WTC11 (cell line): ENCODE results near the gene SETD2. TPM values are rescaled to one million over a fixed set of nuclear protein-coding genes. Genes with fewer than 3 reads are reported as not detected.

Experiments used
- ATAC-seq: fragments of 200-7000 bp; cut with Tn5 transposase; 2 replicates; pipeline ENCODE4 v1.10.0; 2021; ENCODE audit warnings: mild to moderate bottlenecking, moderate library complexity
- CTCF ChIA-PET: fragments of 300-600 bp; sonication (Branson Sonifier 250); formaldehyde crosslinking; loops from one replicate; lab custom pipeline; 2021; ENCODE audit warnings: antibody characterized with exemption; lab: Charles Lee
- POLR2A ChIA-PET: fragments of 350-600 bp; sonication (Branson Sonifier 250); formaldehyde crosslinking; loops from one replicate; lab custom pipeline; 2021; ENCODE audit warnings: antibody characterized with exemption; lab: Charles Lee
- DNase-seq: peaks from one replicate; pipeline ENCODE4 v3.0.0; 2021; ENCODE audit warnings: low spot score
- H3K27ac Mint-ChIP-seq: 2 replicates; pipeline ENCODE4 v1.8.0; 2021; ENCODE audit warnings: mixed read lengths
- H3K27me3 Mint-ChIP-seq: 2 replicates; pipeline ENCODE4 v1.8.0; 2021; ENCODE audit warnings: low read depth, mild to moderate bottlenecking, moderate library complexity, mixed read lengths
- H3K36me3 Mint-ChIP-seq: 2 replicates; pipeline ENCODE4 v1.8.0; 2021; ENCODE audit warnings: mixed read lengths
- H3K4me1 Mint-ChIP-seq: 2 replicates; pipeline ENCODE4 v1.8.0; 2022; ENCODE audit warnings: mixed read lengths
- H3K4me3 Mint-ChIP-seq: 2 replicates; pipeline ENCODE4 v1.8.0; 2021; ENCODE audit warnings: mild to moderate bottlenecking, moderate library complexity, mixed read lengths
- H3K9me3 Mint-ChIP-seq: 2 replicates; pipeline ENCODE4 v1.8.0; 2021; ENCODE audit warnings: mixed read lengths
- CDX4 ChIP-seq: fragments of 250-450 bp; sonication (Bioruptor Pico); IDR thresholded peaks from 2 replicates; pipeline ENCODE4 v1.9.0; 2021; ENCODE audit warnings: moderate library complexity, mild to moderate bottlenecking, inconsistent platforms, borderline replicate concordance
- FOXK1 ChIP-seq: sonication (generic); formaldehyde crosslinking; IDR thresholded peaks from 2 replicates; pipeline ENCODE4 v1.8.0; 2022; ENCODE audit warnings: mild to moderate bottlenecking, moderate library complexity, missing genetic modification reagents
- GABPB1 ChIP-seq: sonication (generic); formaldehyde crosslinking; IDR thresholded peaks from 2 replicates; pipeline ENCODE4 v1.8.1; 2023; ENCODE audit warnings: mild to moderate bottlenecking, missing genetic modification reagents
- GRHL2 ChIP-seq: fragments of 250-450 bp; sonication (Bioruptor Pico); IDR thresholded peaks from 2 replicates; pipeline ENCODE4 v1.8.0; 2022; ENCODE audit warnings: mild to moderate bottlenecking, moderate library complexity; ENCODE audit not compliant: insufficient replicate concordance, severe bottlenecking
- IRF1 ChIP-seq: sonication (generic); formaldehyde crosslinking; IDR thresholded peaks from 2 replicates; pipeline ENCODE4 v1.8.0; 2023; ENCODE audit warnings: missing genetic modification reagents
- MYBL2 ChIP-seq: sonication (generic); formaldehyde crosslinking; IDR thresholded peaks from 2 replicates; pipeline ENCODE4 v1.8.1; 2023; ENCODE audit warnings: mild to moderate bottlenecking, moderate library complexity, missing genetic modification reagents
- NR1H2 ChIP-seq: sonication (generic); formaldehyde crosslinking; IDR thresholded peaks from 2 replicates; pipeline ENCODE4 v1.9.0; 2021; ENCODE audit warnings: mild to moderate bottlenecking, moderate library complexity, missing genetic modification reagents
- NR2C2 ChIP-seq: sonication (generic); formaldehyde crosslinking; IDR thresholded peaks from 2 replicates; pipeline ENCODE4 v1.8.0; 2022; ENCODE audit warnings: mild to moderate bottlenecking, missing genetic modification reagents
- PREB ChIP-seq: sonication (generic); formaldehyde crosslinking; IDR thresholded peaks from 2 replicates; pipeline ENCODE4 v1.8.1; 2022; ENCODE audit warnings: mild to moderate bottlenecking, missing genetic modification reagents, moderate library complexity, borderline replicate concordance
- PRRX2 ChIP-seq: fragments of 250-450 bp; sonication (Bioruptor Pico); IDR thresholded peaks from 2 replicates; pipeline ENCODE4 v1.8.0; 2021; ENCODE audit warnings: mild to moderate bottlenecking
- ZBTB21 ChIP-seq: sonication (generic); formaldehyde crosslinking; IDR thresholded peaks from 2 replicates; pipeline ENCODE4 v1.8.1; 2023; ENCODE audit warnings: mild to moderate bottlenecking, missing genetic modification reagents, borderline replicate concordance
- ZNF416 ChIP-seq: fragments of 250-450 bp; sonication (Bioruptor Pico); IDR thresholded peaks from 2 replicates; pipeline ENCODE4 v1.9.0; 2021; ENCODE audit warnings: mild to moderate bottlenecking, inconsistent platforms
- ZNF532 ChIP-seq: fragments of 250-450 bp; sonication (Bioruptor Pico); IDR thresholded peaks from 2 replicates; pipeline ENCODE4 v1.9.0; 2021; ENCODE audit warnings: mild to moderate bottlenecking, borderline replicate concordance
- ZNF671 ChIP-seq: fragments of 250-450 bp; sonication (Bioruptor Pico); IDR thresholded peaks from 2 replicates; pipeline ENCODE4 v1.8.0; 2021; ENCODE audit warnings: mild to moderate bottlenecking
- total RNA-seq: library from RNA; stranded (reverse); gene quantifications from 3 replicates; pipeline ENCODE4 v1.2.3, GENCODE V29; 2021
- TF ChIP-seq, protein P1 (sequence below): sonication (generic); formaldehyde crosslinking; IDR thresholded peaks from 2 replicates; pipeline ENCODE4 v1.8.1; 2023; ENCODE audit warnings: mild to moderate bottlenecking, missing genetic modification reagents
- TF ChIP-seq, protein P2 (sequence below): fragments of 250-450 bp; sonication (Bioruptor Pico); conservative IDR thresholded peaks from 2 replicates; pipeline ENCODE4 v1.9.0; 2021; ENCODE audit warnings: mild to moderate bottlenecking
- TF ChIP-seq, protein P3 (sequence below): fragments of 200-600 bp; IDR thresholded peaks from 2 replicates; pipeline ENCODE4 v1.8.0; 2022; ENCODE audit warnings: antibody characterized with exemption

SETD2 gene
- total RNA-seq, 1 experiment from 2014 or later = 39.8 TPM

DNA sequence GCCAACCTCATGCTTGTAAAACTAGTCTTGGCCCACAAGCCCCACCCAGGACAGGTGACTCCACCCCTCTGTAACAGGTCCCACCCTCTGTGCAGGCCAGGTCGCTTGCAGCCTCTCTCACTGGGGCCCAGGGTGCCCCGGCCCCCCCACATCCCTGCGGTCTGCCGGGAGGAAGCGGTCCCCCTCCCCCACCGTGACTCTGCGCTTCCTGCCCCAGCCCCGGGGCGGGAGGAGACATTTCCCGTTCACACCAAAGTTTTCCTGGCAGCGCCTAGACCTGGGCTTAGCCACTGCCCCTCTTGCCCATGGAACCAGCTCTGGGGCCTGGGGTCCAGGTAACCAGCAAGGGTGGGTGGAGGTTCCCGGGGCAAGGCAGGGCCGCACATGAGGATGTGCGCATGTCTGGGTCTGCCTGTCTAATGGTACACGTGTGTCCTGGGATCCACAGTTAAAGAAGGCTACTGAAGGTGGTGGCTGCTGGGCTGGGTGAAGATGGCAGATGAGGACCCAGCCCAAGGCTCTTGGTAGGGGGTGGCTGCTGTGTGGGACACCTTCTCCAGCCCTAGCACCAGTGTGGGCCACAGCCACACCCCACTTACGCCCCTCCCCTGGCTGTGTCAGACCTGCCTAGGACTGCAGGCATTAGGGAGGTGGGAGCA lies 176.0 kb downstream of the SETD2 start (continued):
- no peak for TF ChIP-seq PREB

- CTCF ChIA-PET = interaction anchor here (0.6 to 2.8 kb wide), 8 partner anchors 11 to 138 kb away, joined by 3 to 21 read pairs (median 5); partner anchors contain the start of gene CCDC12
- Mint-ChIP-seq H3K4me1 (peaks cover 37% of the 10 kb centered on the region), H3K36me3 (peaks cover 5% of the 10 kb centered on the region; the same call in 1 of the 2 replicates), H3K27ac (peak overlapping the region; percentile 82), H3K4me3 (peak overlapping the region; percentile 40; the same call in 1 of the 2 replicates), H3K9me3 (no peaks in the 10 kb centered on the region), H3K27me3 (no peaks in the 10 kb centered on the region)
- TF ChIP-seq NR1H2 (CRISPR knock-in tag) = no peak
- TF ChIP-seq MYBL2 (CRISPR knock-in tag) = 0 out of 2 replicates have a peak, but pooled peaks have one; percentile 47
- TF ChIP-seq ZBTB21 (CRISPR knock-in tag) = no peak
- ATAC-seq (peak; percentile 50), DNase-seq (peak; percentile 29)
- POLR2A ChIA-PET = no interaction called here
These were observed 176.6 kb downstream of the SETD2 start for GRCh38 chr3:46987319-46987742.

- ATAC-seq (no peak), DNase-seq (no peak)
- no peak overlapping the region; the same call in 1 of the 2 replicates for H3K4me3 Mint-ChIP-seq
- H3K36me3 Mint-ChIP-seq = peaks cover 5% of the 10 kb centered on the region; the same call in 1 of the 2 replicates
- H3K9me3 Mint-ChIP-seq = no peaks in the 10 kb centered on the region
- POLR2A ChIA-PET = no interaction called here
- H3K27me3 Mint-ChIP-seq = no peaks in the 10 kb centered on the region
- peaks cover 39% of the 10 kb centered on the region for H3K4me1 Mint-ChIP-seq
- CTCF ChIA-PET = interaction anchor here (0.6 to 2.8 kb wide), 8 partner anchors 10 to 138 kb away, joined by 3 to 21 read pairs (median 5); partner anchors contain the start of gene CCDC12
- no peak overlapping the region for H3K27ac Mint-ChIP-seq
- TF ChIP-seq IRF1 (CRISPR knock-in tag) (no peak), GRHL2 (CRISPR knock-in tag) (no peak), ZNF671 (no peak), PRRX2 (CRISPR knock-in tag) (no peak), NR1H2 (CRISPR knock-in tag) (no peak), ZNF416 (CRISPR knock-in tag) (no peak), ZNF532 (CRISPR knock-in tag) (no peak), NR2C2 (CRISPR knock-in tag) (no peak), GABPB1 (no peak), FOXK1 (CRISPR knock-in tag) (no peak), CDX4 (no peak)
- TF ChIP-seq, protein P1, sequence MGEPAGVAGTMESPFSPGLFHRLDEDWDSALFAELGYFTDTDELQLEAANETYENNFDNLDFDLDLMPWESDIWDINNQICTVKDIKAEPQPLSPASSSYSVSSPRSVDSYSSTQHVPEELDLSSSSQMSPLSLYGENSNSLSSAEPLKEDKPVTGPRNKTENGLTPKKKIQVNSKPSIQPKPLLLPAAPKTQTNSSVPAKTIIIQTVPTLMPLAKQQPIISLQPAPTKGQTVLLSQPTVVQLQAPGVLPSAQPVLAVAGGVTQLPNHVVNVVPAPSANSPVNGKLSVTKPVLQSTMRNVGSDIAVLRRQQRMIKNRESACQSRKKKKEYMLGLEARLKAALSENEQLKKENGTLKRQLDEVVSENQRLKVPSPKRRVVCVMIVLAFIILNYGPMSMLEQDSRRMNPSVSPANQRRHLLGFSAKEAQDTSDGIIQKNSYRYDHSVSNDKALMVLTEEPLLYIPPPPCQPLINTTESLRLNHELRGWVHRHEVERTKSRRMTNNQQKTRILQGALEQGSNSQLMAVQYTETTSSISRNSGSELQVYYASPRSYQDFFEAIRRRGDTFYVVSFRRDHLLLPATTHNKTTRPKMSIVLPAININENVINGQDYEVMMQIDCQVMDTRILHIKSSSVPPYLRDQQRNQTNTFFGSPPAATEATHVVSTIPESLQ (CRISPR knock-in tag) = no peak
- TF ChIP-seq, protein P2, sequence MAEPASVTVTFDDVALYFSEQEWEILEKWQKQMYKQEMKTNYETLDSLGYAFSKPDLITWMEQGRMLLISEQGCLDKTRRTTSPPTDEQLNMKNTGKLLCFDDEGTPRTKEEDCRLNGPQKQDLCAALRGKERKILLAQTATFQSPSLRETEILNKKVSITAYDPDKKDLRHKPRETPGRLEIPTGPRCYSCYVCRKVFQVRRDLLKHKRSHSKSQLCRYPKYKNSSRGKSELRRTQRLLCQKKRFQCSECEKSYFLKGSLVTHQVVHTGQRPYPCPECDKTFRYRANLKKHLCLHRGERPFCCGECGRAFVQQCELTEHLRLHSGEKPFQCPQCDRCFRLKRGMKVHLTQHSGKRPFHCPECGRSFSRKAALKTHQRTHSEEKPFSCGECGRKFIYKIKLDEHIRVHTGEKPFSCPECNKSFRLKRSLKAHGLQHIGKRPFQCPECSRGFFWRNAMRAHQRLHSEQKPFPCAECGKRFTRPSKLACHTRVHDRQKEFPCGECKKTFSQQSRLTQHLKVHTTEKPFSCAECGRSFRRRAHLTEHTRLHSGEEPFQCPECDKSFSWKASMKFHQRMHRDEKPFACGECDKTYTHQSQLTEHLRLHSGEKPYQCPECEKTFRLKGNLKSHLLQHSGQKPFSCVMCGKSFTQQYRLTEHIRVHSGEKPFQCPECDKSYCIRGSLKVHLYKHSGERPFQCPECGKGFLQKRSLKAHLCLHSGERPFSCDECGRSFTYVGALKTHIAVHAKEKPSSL (CRISPR knock-in tag) = no peak
- TF ChIP-seq, protein P3, sequence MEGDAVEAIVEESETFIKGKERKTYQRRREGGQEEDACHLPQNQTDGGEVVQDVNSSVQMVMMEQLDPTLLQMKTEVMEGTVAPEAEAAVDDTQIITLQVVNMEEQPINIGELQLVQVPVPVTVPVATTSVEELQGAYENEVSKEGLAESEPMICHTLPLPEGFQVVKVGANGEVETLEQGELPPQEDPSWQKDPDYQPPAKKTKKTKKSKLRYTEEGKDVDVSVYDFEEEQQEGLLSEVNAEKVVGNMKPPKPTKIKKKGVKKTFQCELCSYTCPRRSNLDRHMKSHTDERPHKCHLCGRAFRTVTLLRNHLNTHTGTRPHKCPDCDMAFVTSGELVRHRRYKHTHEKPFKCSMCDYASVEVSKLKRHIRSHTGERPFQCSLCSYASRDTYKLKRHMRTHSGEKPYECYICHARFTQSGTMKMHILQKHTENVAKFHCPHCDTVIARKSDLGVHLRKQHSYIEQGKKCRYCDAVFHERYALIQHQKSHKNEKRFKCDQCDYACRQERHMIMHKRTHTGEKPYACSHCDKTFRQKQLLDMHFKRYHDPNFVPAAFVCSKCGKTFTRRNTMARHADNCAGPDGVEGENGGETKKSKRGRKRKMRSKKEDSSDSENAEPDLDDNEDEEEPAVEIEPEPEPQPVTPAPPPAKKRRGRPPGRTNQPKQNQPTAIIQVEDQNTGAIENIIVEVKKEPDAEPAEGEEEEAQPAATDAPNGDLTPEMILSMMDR = no peak
These were observed 177.1 kb downstream of the SETD2 start for GRCh38 chr3:46986782-46987310.
